Neutrophil (primary cell): ENCODE results near the gene SHE.
"Not testable (repeated sequence)": the region's sequence is repeated elsewhere in the genome, so short reads cannot be mapped to it uniquely, and the experiment has no call there.

Source experiments
- H3K27ac ChIP-seq: fragments of 200-600 bp; sonication (generic); 2 replicates; pipeline ENCODE4 v1.5.1; 2016; ENCODE audit warnings: mild to moderate bottlenecking, moderate library complexity
- H3K27me3 ChIP-seq: fragments of 200-600 bp; sonication (generic); 2 replicates; pipeline ENCODE4 v1.6.0; 2016; ENCODE audit warnings: mild to moderate bottlenecking
- H3K36me3 ChIP-seq: fragments of 200-600 bp; sonication (generic); 2 replicates; pipeline ENCODE4 v1.5.1; 2017
- H3K4me1 ChIP-seq, 2 experiments: fragments of 200-600 bp in 1 of 2; sonication (generic) in 1 of 2; 1 replicate in 1 of 2; 2 replicates in 1 of 2; pipeline versions ENCODE4 v1.5.1 to v1.6.1; 2013 to 2016; ENCODE audit warnings: low read depth in 1 of 2, low read length in 1 of 2, mild to moderate bottlenecking in 1 of 2, moderate library complexity in 1 of 2; ENCODE audit not compliant: control insufficient read depth in 1 of 2, insufficient read depth in 1 of 2
- H3K4me3 ChIP-seq, 2 experiments: fragments of 200-600 bp in 1 of 2; sonication (generic) in 1 of 2; 1 replicate in 1 of 2; 2 replicates in 1 of 2; pipeline ENCODE4 v1.5.1; 2013 to 2016; ENCODE audit warnings: low read depth in 1 of 2, low read length in 1 of 2, mild to moderate bottlenecking in 1 of 2, moderate library complexity in 1 of 2
- H3K9me3 ChIP-seq: fragments of 200-600 bp; sonication (generic); 2 replicates; pipeline ENCODE4 v1.5.1; 2016
- TF ChIP-seq, protein P1 (sequence below): fragments of 200-600 bp; sonication (generic); IDR thresholded peaks from 2 replicates; pipeline ENCODE4 v1.5.1; 2016; ENCODE audit warnings: antibody characterized with exemption

Gene SHE

GRCh38 chr1:154490317-154490716 is 11.9 kb downstream of the SHE start:
- TF ChIP-seq, protein P1, sequence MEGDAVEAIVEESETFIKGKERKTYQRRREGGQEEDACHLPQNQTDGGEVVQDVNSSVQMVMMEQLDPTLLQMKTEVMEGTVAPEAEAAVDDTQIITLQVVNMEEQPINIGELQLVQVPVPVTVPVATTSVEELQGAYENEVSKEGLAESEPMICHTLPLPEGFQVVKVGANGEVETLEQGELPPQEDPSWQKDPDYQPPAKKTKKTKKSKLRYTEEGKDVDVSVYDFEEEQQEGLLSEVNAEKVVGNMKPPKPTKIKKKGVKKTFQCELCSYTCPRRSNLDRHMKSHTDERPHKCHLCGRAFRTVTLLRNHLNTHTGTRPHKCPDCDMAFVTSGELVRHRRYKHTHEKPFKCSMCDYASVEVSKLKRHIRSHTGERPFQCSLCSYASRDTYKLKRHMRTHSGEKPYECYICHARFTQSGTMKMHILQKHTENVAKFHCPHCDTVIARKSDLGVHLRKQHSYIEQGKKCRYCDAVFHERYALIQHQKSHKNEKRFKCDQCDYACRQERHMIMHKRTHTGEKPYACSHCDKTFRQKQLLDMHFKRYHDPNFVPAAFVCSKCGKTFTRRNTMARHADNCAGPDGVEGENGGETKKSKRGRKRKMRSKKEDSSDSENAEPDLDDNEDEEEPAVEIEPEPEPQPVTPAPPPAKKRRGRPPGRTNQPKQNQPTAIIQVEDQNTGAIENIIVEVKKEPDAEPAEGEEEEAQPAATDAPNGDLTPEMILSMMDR = no peak
- no peaks in the 10 kb centered on the region for H3K36me3 ChIP-seq
- H3K4me3 ChIP-seq = no peak overlapping the region
- peaks cover 47 to 48% of the 10 kb centered on the region in 2 experiments for H3K4me1 ChIP-seq
- no peaks in the 10 kb centered on the region for H3K9me3 ChIP-seq
- H3K27me3 ChIP-seq = peaks cover under 1% of the 10 kb centered on the region
- H3K27ac ChIP-seq = no peak overlapping the region

DNA sequence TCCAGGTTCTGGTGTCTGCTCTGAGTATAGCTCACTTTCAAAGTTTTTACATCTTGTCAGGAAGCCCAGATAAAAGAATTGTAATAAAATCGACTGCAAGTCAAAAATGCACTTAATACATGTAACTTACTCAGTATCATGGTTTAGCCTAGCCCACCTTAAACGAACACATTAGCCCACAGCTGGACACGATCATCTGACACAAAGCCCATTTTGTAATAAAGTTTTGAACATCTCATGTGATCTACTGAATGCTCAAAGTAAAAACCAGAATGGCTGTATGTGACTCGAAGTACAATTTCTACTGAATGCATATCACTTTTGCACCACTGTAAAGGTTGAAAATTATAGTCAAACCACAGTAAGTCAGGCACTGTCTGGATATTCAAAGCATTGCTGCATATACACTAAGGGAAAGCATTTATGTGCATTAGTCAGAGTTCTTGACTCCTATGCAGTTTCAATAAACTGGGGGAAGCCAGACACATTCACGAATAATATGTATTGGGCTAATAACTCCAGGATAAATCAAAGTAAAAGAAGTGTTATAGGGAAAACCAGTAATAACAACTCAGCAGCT is 12.4 kb downstream of the SHE start:
- Histone ChIP-seq H3K9me3 (no peaks in the 10 kb centered on the region), H3K4me1 (peaks cover 53% of the 10 kb centered on the region in 2 experiments), H3K4me3 (no peak overlapping the region), H3K27ac (no peak overlapping the region), H3K27me3 (no peaks in the 10 kb centered on the region), H3K36me3 (no peaks in the 10 kb centered on the region)
- TF ChIP-seq, protein P1 = no peak

DNA sequence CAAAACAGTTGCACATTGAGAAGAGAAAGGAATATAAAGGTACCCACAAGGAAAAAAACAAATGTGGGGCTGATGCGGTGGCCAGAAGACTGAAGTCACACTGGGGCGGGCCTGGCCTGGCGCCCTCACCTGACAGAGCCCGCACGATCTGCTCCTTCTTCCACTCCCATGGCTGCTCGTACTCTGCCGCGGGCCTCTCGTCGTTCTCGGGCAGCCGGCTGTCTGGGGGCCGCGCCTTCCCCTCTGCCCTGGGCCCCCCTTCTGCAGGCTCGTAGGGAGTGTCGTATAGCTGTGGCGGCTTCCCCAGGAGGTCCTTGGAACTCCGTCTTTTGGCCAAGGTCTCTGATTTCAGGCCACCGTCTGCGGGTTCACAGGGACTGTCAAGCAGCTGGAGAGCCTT is 13.3 kb downstream of the SHE start:
- no peaks in the 10 kb centered on the region for H3K9me3 ChIP-seq
- H3K4me3 ChIP-seq = no peak overlapping the region
- H3K36me3 ChIP-seq = no peaks in the 10 kb centered on the region
- TF ChIP-seq, protein P1 = no peak
- H3K4me1 ChIP-seq = peaks cover 52 to 55% of the 10 kb centered on the region in 2 experiments
- no peak overlapping the region for H3K27ac ChIP-seq
- no peaks in the 10 kb centered on the region for H3K27me3 ChIP-seq

GRCh38 chr1:154486756-154487155 is 15.5 kb downstream of the SHE start:
- H3K4me1 ChIP-seq = peaks cover 30 to 33% of the 10 kb centered on the region in 2 experiments
- H3K27me3 ChIP-seq = not testable (repeated sequence)

GRCh38 chr1:154485910-154486496 is 16.2 kb downstream of the SHE start:
- TF ChIP-seq, protein P1 = no peak
- Histone ChIP-seq H3K9me3 (no peaks in the 10 kb centered on the region), H3K36me3 (no peaks in the 10 kb centered on the region), H3K4me1 (peaks cover 26 to 31% of the 10 kb centered on the region in 2 experiments), H3K27ac (no peak overlapping the region), H3K27me3 (no peaks in the 10 kb centered on the region), H3K4me3 (no peak overlapping the region)

More at GRCh38 chr1:154486756-154487155, 15.5 kb downstream of the SHE start:
- H3K27ac ChIP-seq, H3K4me3 ChIP-seq, H3K36me3 ChIP-seq, H3K9me3 ChIP-seq: not testable (repeated sequence)

GRCh38 chr1:154485106-154485505 is 17.1 kb downstream of the SHE start:
- TF ChIP-seq, protein P1 = no peak
- Histone ChIP-seq H3K4me1 (peaks cover 24 to 28% of the 10 kb centered on the region in 2 experiments), H3K36me3 (no peaks in the 10 kb centered on the region), H3K27me3 (no peaks in the 10 kb centered on the region), H3K9me3 (no peaks in the 10 kb centered on the region), H3K4me3 (no peak overlapping the region), H3K27ac (peak overlapping the region; percentile 24)
